Measurements from ENCODE around the gene BEX3.
A peak's percentile ranks its signal among the peaks of the same experiment; 100 is the strongest.
"Not testable (repeated sequence)": the region's sequence is repeated elsewhere in the genome, so short reads cannot be mapped to it uniquely, and the experiment has no call there.

The BEX3 gene

GRCh38 chrX:103376118-103376978 is at the start of gene BEX3:
BEX3 (plus strand) TSS chrX:103376538; CDS start chrX:103377522, 984 bp downstream.
- DNase-seq (ENCODE audit: low read depth in 3 of 3, low spot score in 1 of 3) = no peak

- DNase-seq (ENCODE audit: low read depth in 3 of 3, low spot score in 1 of 3) = no peak
These were observed 46.3 kb upstream of the BEX3 start, which contains the start of gene TCEAL7 for GRCh38 chrX:103329991-103330390. TCEAL7 (plus strand) TSS chrX:103330239; CDS start chrX:103331404, 1,165 bp downstream.

- no peak for DNase-seq (ENCODE audit: low read depth in 3 of 3, low spot score in 1 of 3)
These were observed 45.6 kb upstream of the BEX3 start for GRCh38 chrX:103330681-103331288.

DNA sequence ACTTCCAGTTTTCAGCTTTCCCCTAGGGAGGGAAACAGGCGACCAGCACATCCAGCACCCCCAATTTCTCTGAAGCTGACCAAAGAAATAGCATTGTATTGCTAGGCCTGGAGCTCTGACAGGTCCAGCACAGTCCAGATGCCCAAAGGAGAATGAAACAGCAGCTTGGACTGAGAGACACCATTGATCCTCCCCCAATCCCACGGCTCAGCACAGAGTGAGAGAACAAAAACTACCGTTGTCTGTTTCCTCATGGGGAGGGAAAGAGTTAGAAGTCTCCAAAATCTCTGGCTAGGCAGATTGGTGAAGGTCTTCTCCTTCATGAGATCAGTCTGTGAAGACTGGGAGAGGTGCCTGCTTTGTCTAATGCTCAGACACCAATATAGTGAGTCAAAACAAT is 37.7 kb upstream of the BEX3 start:
- DNase-seq (ENCODE audit: low read depth in 3 of 3, low spot score in 1 of 3) = no peak

GRCh38 chrX:103343105-103343504 is 33.2 kb upstream of the BEX3 start:
- peak in 1 of 3 donors; percentile 0 for DNase-seq (ENCODE audit: low read depth in 3 of 3, low spot score in 1 of 3)

DNA sequence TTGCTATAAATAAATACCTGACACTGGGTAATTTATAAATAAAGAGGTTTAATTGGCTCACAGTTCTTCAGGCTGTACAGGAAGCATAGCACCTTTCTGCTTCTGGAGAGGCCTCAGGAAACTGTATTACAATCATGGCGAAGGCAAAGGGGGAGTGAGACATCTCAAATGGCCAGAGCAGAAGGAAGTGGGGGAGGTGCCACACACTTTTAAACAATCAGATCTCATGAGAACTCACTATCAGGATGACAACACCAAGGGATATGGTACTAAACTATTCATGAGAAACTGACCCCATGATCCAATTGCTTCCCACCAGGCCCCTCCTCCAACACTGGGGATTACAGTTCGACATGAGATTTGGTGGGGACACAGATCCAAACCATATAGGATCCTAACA is 31.7 kb upstream of the BEX3 start:
- DNase-seq (ENCODE audit: low read depth in 3 of 3, low spot score in 1 of 3) = no peak

GRCh38 chrX:103347682-103348397 is 28.5 kb upstream of the BEX3 start:
- DNase-seq (ENCODE audit: low read depth in 3 of 3, low spot score in 1 of 3) = no peak

GRCh38 chrX:103356130-103356798 is 20.1 kb upstream of the BEX3 start, which contains the start of gene TCEAL9:
TCEAL9 (plus strand) TSS chrX:103356506; CDS start chrX:103357685, 1,179 bp downstream.
- peak in 1 of 3 donors; percentile 0 for DNase-seq (ENCODE audit: low read depth in 3 of 3, low spot score in 1 of 3)

DNA sequence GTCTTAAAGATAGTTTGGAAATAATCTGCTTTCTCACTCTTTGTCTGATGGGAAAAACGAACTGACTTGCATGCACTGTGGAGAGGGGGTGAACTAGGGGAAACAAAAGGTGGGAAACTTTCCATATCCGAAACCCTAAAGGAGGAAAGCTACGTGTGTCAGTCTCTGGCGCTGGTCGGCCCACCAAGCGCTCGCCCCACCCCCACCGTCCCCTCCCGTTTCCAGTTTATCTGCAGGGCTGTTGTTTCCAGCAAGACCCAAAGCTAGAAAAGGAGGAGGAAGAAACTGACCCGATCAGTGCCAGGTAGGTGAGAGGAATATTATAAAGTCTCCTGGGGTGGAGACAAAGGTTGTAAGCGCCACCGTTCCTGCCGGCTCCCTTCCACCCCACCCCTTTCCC is 19.5 kb upstream of the BEX3 start:
- DNase-seq (ENCODE audit: low read depth in 3 of 3, low spot score in 1 of 3) = no peak

DNA sequence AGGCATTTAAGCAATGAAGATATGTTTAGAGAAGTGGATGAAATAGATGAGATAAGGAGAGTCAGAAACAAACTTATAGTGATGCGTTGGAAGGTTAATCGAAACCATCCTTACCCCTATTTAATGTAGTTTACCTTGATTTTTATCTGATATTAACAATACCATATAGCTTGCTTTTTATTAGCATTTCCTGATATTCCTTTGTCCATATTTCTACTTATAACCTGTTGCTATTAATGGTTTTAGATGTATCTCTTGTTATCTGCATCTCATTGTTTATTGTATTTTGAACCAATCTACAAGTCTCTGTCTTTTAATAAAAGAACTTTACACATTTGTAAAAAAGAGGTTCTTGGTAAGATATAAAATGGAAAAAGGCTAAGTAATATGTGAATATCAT is 18.5 kb upstream of the BEX3 start:
- no peak for DNase-seq (ENCODE audit: low read depth in 3 of 3, low spot score in 1 of 3)

DNA sequence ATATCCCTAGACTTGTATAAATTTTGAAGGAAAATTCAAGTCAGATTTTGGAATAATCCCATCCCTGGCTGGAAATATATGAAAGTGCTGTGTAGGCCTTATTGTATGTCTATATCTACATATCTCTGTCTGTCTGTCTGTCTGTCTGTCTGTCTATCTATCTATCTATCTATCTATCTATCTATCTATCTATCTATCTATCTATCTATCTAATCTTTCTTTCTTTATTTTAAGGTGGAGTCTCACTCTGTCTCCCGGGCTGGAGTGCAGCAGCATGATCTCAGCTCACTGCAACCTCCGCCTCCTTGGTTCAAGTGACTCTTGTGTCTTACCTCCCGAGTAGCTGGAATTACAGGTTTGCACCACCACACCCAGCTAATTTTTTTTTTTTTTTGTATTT is 16.7 kb upstream of the BEX3 start:
- DNase-seq (ENCODE audit: low read depth in 3 of 3, low spot score in 1 of 3) = not testable (repeated sequence)

DNA sequence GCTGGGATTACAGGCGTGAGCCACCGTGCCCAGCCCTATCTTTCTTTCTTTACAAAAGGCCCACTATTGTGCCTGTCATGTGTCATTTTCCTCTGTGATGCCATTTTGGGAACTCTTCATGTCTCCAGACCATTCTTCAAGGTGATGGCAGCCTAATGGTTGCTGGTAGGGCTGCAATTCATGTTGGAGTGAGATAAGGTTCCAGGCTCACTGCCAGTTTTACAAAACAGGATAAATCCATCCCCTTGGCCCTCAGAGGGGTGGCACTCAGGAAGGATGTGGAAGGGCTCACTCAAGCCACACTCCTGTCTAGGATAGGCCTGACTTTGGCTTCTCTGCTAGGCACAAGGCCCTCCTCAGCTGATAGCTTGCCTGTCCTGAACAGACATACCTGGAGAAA is 16.2 kb upstream of the BEX3 start:
- DNase-seq (ENCODE audit: low read depth in 3 of 3, low spot score in 1 of 3) = no peak

- DNase-seq (ENCODE audit: low read depth in 3 of 3, low spot score in 1 of 3) = no peak
These were observed 15.4 kb upstream of the BEX3 start for GRCh38 chrX:103360916-103361315.

- no peak for DNase-seq (ENCODE audit: low read depth in 3 of 3, low spot score in 1 of 3)
These were observed 14.5 kb upstream of the BEX3 start for GRCh38 chrX:103361798-103362197.

DNA sequence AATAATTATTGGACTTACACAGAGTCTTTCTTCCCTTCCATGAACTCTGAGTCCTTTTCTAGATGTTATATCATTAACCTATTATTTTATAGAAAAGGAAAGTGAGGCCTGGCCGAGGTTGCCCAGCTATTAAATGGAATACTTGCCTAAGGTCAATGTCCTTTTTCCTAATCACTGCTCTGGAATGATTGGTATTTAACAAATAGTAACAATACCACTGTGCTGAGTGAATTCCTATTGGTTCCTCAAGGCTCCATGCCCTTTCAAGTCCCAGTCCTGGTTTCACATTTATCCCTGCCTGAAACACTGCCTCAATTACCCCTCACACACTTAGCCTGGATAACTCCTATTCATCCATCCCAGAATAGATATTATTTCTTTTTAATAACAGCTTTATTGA is 13.9 kb upstream of the BEX3 start:
- no peak for DNase-seq (ENCODE audit: low read depth in 3 of 3, low spot score in 1 of 3)

- no peak for DNase-seq (ENCODE audit: low read depth in 3 of 3, low spot score in 1 of 3)
These were observed 13.3 kb upstream of the BEX3 start for GRCh38 chrX:103363046-103363445.

- DNase-seq (ENCODE audit: low read depth in 3 of 3, low spot score in 1 of 3) = no peak
These were observed 8.8 kb upstream of the BEX3 start for GRCh38 chrX:103367502-103367901.

- no peak for DNase-seq (ENCODE audit: low read depth in 3 of 3, low spot score in 1 of 3)
These were observed 6.9 kb upstream of the BEX3 start for GRCh38 chrX:103369479-103369878.

DNA sequence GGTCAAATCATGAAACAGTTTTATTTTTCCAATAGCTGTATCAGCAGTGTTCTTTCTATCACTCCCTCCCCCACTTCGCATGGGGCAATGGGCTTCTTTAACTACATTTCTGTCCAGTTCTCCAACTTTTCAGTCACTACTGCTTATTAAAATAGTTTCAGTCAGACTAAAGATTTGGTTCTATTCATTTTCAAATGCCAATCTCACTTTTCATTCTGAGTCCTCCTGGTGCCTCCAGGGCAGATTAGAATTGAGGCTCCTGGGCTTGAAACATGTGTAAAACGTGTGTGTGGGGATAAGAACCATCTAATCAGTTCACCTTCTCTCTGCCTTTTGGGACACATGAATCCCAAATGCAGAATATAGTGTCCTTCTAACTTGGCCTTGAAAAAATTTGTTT is 3.5 kb upstream of the BEX3 start:
- no peak for DNase-seq (ENCODE audit: low read depth in 3 of 3, low spot score in 1 of 3)

GRCh38 chrX:103373581-103373980 is 2.8 kb upstream of the BEX3 start:
- DNase-seq (ENCODE audit: low read depth in 3 of 3, low spot score in 1 of 3) = no peak

DNA sequence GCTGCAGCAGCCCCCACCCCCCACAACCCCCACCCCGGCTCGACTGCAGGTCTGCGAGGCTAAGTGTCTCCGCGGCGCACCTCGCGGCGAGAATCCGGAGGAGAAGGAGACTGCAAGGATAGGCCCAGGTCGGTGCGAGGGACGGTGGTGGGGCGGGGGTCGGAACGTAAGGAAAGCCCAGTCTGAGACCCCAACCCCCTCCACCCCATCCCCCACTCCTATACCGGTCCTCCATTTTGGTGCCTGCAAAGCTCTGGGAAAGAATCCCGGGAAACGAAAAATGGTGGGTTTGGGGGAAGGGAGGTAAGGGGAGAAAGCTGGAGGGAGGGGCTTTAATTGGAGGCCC is 614 bp downstream of the BEX3 start:
- DNase-seq (ENCODE audit: low read depth in 3 of 3, low spot score in 1 of 3) = no peak
